Heart left ventricle (tissue), 13 donors: Measurements from ENCODE around the gene TERT.

ENCODE experiments used
- CTCF ChIP-seq, 12 donors: fragments of 200-600 bp; sonication (generic) in 4 of 12; IDR thresholded peaks; one replicate each; pipeline versions ENCODE4 v1.5.0 to v1.8.0; 2018 to 2022; ENCODE audit warnings: antibody characterized with exemption in 12 of 12, mild to moderate bottlenecking in 5 of 12
- POLR2A ChIP-seq, 2 donors: fragments of 450-650 bp; IDR thresholded peaks; one replicate each; pipeline ENCODE4 v1.6.1; 2017; ENCODE audit warnings: antibody characterized with exemption in 2 of 2, mild to moderate bottlenecking in 2 of 2, moderate library complexity in 2 of 2
- donor health status: ischemic (EF 13 %, LVEDD 7.1; RV severe dilation, severe dysfunction).
- donor health status: DM: no; HTN: yes; CAD: no.
- donor health status: DM: no; HTN: no; CAD: no.
- donor health status: ischemic (EF 25% LVEDD 6.9; RV normal size, moderate dysfunction).
- donor health status: ischemic (EF 25% LVEDD 5.7; RV mildly dilated, moderate dysfunction).
- donor health status: ischemic (EF 35%, LVEDD 5.7; RV mildly dilated, moderate dysfunction).
- donor health status: nonischemic (EF 11% LVEDD 7.7; RV severe dilation, severe dysfunction).
- donor health status: DM: yes; HTN: yes; CAD: no.
- donor health status: PGD.
- donor health status: ischemic (EF 29% LVEDD 5.4; RV normal size, mild dysfunction).
- donor health status: nonischemic (EF 23%, LVEDD 6.1; RV moderate dilation, normal function).

GRCh38 chr5:1304033-1304432 is 9.2 kb upstream of the TERT start:
- TF ChIP-seq CTCF (IDR thresholded peaks at IDR 0.05), result no peak
- no peak for TF ChIP-seq POLR2A (IDR thresholded peaks at IDR 0.05)
